ENCODE data around the gene IL26. TPM values are rescaled to one million over a fixed set of nuclear protein-coding genes. Genes with fewer than 3 reads are reported as not detected.

The IL26 gene
- total RNA-seq, 1 donor from 2014 or later = not detected

DNA sequence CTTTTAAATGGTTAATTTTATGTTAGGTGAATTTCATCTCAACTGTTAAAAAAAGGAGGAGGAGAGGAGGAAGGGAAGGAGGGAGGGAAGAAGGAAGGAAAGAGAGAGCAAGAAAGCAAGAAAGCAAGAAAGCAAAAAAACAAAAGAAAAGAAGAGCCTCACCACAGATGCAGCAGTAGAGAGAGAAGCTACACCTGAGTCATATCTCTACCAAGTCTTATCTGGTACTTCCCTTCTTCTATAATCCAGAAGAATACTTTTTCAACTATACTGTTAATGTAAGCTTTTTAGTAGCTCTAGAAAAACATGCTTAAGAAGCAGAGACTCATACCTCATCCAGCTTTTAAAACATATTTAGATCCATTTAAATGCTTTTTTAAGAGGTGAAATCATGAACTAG is 5.6 kb upstream of the IL26 start:
- DNase-seq (ENCODE audit: extremely low spot score, unreplicated experiment) = no peak
- Mint-ChIP-seq H3K4me3 (ENCODE audit: unreplicated experiment) (no peak overlapping the region), H3K27me3 (ENCODE audit: unreplicated experiment) (peaks cover 22% of the 10 kb centered on the region), H3K36me3 (ENCODE audit: unreplicated experiment) (no peaks in the 10 kb centered on the region), H3K4me1 (ENCODE audit: unreplicated experiment) (peaks cover under 1% of the 10 kb centered on the region), H3K9me3 (ENCODE audit: unreplicated experiment) (no peaks in the 10 kb centered on the region), H3K27ac (ENCODE audit: unreplicated experiment) (peak overlapping the region; percentile 33)
- TF ChIP-seq CTCF (IDR thresholded peaks at IDR 0.05) = no peak

DNA sequence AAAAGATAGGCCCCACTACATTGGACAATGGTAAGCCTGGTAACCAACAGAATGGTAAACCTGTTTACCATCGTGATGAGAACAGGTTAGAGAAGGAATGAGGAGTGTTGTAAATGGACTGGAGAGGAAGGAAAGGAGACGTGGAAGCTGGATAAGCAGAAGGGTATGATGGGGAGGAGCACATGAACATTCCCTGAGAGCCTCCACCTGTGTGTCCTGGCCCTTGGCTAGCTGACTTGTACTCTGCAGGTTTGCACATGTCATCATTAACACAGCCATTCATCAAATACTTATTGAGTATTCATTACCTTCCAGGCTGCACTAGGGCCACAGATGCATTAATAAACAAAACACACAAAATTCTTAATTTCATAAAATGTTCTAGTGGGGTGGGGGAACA is 4.3 kb upstream of the IL26 start:
- no peaks in the 10 kb centered on the region for H3K9me3 Mint-ChIP-seq (ENCODE audit: unreplicated experiment)
- no peak overlapping the region for H3K4me3 Mint-ChIP-seq (ENCODE audit: unreplicated experiment)
- no peaks in the 10 kb centered on the region for H3K36me3 Mint-ChIP-seq (ENCODE audit: unreplicated experiment)
- TF ChIP-seq CTCF (IDR thresholded peaks at IDR 0.05) = no peak
- no peak overlapping the region for H3K27ac Mint-ChIP-seq (ENCODE audit: unreplicated experiment)
- peaks cover 8% of the 10 kb centered on the region for H3K4me1 Mint-ChIP-seq (ENCODE audit: unreplicated experiment)
- no peak for DNase-seq (ENCODE audit: extremely low spot score, unreplicated experiment)
- H3K27me3 Mint-ChIP-seq (ENCODE audit: unreplicated experiment) = peaks cover 18% of the 10 kb centered on the region

DNA sequence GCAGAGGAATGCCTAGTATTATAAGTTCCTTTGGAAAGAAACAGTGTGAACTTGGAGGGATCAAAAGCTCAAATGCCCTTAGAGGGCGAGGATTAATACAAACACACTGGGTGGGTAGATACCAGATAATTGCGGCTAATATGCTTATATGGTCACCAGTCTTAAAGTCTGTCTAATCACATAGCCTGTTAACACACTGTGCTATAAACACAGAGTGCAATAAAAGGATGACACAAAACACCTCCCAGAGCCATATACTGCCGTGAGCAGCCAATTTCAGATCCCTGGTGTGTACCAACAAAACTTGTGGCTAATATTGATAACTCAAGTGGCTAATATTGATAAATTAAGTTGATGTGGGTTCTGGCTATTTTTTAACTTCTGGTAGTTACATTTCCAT is 1.7 kb upstream of the IL26 start:
- no peaks in the 10 kb centered on the region for H3K36me3 Mint-ChIP-seq (ENCODE audit: unreplicated experiment)
- H3K27me3 Mint-ChIP-seq (ENCODE audit: unreplicated experiment) = peaks cover 10% of the 10 kb centered on the region
- TF ChIP-seq CTCF (IDR thresholded peaks at IDR 0.05) = no peak
- no peak overlapping the region for H3K27ac Mint-ChIP-seq (ENCODE audit: unreplicated experiment)
- peaks cover 27% of the 10 kb centered on the region for H3K4me1 Mint-ChIP-seq (ENCODE audit: unreplicated experiment)
- no peak overlapping the region for H3K4me3 Mint-ChIP-seq (ENCODE audit: unreplicated experiment)
- H3K9me3 Mint-ChIP-seq (ENCODE audit: unreplicated experiment) = no peaks in the 10 kb centered on the region
- DNase-seq (ENCODE audit: extremely low spot score, unreplicated experiment) = no peak

- Mint-ChIP-seq H3K27me3 (ENCODE audit: unreplicated experiment) (peaks cover 13% of the 10 kb centered on the region), H3K4me3 (ENCODE audit: unreplicated experiment) (no peak overlapping the region), H3K9me3 (ENCODE audit: unreplicated experiment) (no peaks in the 10 kb centered on the region), H3K4me1 (ENCODE audit: unreplicated experiment) (peaks cover 27% of the 10 kb centered on the region), H3K36me3 (ENCODE audit: unreplicated experiment) (no peaks in the 10 kb centered on the region), H3K27ac (ENCODE audit: unreplicated experiment) (no peak overlapping the region)
- TF ChIP-seq CTCF (IDR thresholded peaks at IDR 0.05) = no peak
- no peak for DNase-seq (ENCODE audit: extremely low spot score, unreplicated experiment)
Observed at GRCh38 chr12:68224613-68225285, 861 bp downstream of the IL26 start.

GRCh38 chr12:68223067-68223747 is 2.4 kb downstream of the IL26 start:
- TF ChIP-seq CTCF (IDR thresholded peaks at IDR 0.05) = peak; percentile 93
- Mint-ChIP-seq H3K4me3 (ENCODE audit: unreplicated experiment) (peak overlapping the region; percentile 7), H3K9me3 (ENCODE audit: unreplicated experiment) (no peaks in the 10 kb centered on the region), H3K27me3 (ENCODE audit: unreplicated experiment) (peaks cover 22% of the 10 kb centered on the region), H3K27ac (ENCODE audit: unreplicated experiment) (peak overlapping the region; percentile 45), H3K4me1 (ENCODE audit: unreplicated experiment) (peaks cover 27% of the 10 kb centered on the region), H3K36me3 (ENCODE audit: unreplicated experiment) (no peaks in the 10 kb centered on the region)
- DNase-seq (ENCODE audit: extremely low spot score, unreplicated experiment) = peak; percentile 89
